GM12892 (cell line): ENCODE data around the gene NFIX.

Source experiments
- POLR2A ChIP-seq: IDR thresholded peaks from 2 replicates; pipeline ENCODE4 v1.6.1; 2011; ENCODE audit warnings: low read depth, low read length, control low read depth
- POLR2AphosphoS5 ChIP-seq: IDR thresholded peaks from 2 replicates; pipeline ENCODE4 v1.6.1; 2011; ENCODE audit warnings: low read depth, low read length, control low read depth
- TAF1 ChIP-seq: IDR thresholded peaks from 2 replicates; pipeline ENCODE4 v1.6.1; 2011; ENCODE audit warnings: low read depth, mild to moderate bottlenecking, control low read depth, low read length, borderline replicate concordance

DNA sequence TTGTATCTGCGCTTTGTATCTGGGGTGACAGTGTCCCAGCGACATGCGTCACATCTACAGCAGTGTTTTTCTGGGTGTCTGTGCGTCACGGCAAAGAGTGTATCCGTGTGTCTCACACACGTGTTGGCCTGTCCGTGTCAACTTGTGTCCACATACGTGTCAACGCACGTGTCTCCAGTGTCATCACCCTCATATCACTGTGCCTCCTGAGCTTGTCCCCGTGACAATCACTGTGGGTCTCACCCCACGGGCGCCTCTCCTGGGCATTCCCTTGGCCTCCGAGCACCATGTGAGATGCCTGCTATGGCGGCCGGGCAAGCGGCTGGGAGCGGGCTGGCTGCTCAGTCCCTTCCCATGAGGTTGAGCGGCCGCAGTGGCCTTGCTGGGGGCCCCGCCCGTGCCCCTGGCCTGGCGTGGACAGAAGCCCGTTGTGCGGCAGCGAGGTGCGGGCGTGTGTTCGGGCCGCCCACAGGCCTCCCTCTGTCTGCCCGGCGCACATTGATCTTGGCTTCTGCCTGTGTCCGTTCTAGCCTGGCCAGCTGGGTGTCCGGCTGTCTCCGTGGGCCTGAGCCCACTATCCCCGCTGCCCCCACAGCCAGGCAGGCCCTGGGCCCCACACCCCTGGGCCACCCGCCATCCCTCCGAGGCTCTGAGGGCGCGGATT is 6.4 kb downstream of the NFIX start:
- TF ChIP-seq POLR2AphosphoS5, result no peak
- no peak for TF ChIP-seq TAF1
- no peak for TF ChIP-seq POLR2A
